Subcutaneous adipose tissue (tissue), 4 donors: ENCODE measurements around the gene CNTN1. TPM values are rescaled to one million over a fixed set of nuclear protein-coding genes. Genes with fewer than 3 reads are reported as not detected.

ENCODE experiments used
- CTCF ChIP-seq: fragments of 450-650 bp; IDR thresholded peaks from one replicate; pipeline ENCODE4 v1.5.1; 2016; ENCODE audit warnings: low read depth, mild to moderate bottlenecking, control low read depth, antibody characterized with exemption, moderate library complexity
- total RNA-seq, 4 donors: library from RNA; depleted of rRNA; stranded (reverse); fragments of >200 nt; gene quantifications; one replicate each; pipeline ENCODE4 v1.1.0, GENCODE V29; 2016

The CNTN1 gene
- total RNA-seq, 4 donors from 2014 or later = 0.57 to 2.2 (median 1.0) TPM

- TF ChIP-seq CTCF = no peak
Observed at GRCh38 chr12:41112903-41113302, 420.7 kb downstream of the CNTN1 start.

GRCh38 chr12:41120211-41120610 lies 428.0 kb downstream of the CNTN1 start:
- TF ChIP-seq CTCF = no peak

GRCh38 chr12:41121374-41121773 lies 429.1 kb downstream of the CNTN1 start:
- no peak for TF ChIP-seq CTCF
